GM12878 (cell line): ENCODE measurements around the gene CD244.

Source experiments
- CREM ChIP-seq: IDR thresholded peaks from 2 replicates; pipeline ENCODE4 v1.6.1; 2014; ENCODE audit warnings: antibody characterized with exemption, low read depth
- EP300 ChIP-seq, 2 experiments: fragments of 150-350 bp in 1 of 2; IDR thresholded peaks; 2 replicates each; pipeline ENCODE4 v1.6.1; 2011 to 2012; ENCODE audit warnings: low read depth in 2 of 2, low read length in 2 of 2, borderline replicate concordance in 1 of 2, improper control_type of control experiment in 1 of 2, inconsistent platforms in 1 of 2; ENCODE audit not compliant: control insufficient read depth in 1 of 2
- HCFC1 ChIP-seq: fragments of 150-350 bp; IDR thresholded peaks from 2 replicates; pipeline ENCODE4 v1.6.1; 2014; ENCODE audit warnings: low read length
- POLR2A ChIP-seq: IDR thresholded peaks from 2 replicates; pipeline ENCODE4 v1.6.1; 2011; ENCODE audit warnings: low read depth, mild to moderate bottlenecking, low read length
- SREBF2 ChIP-seq: IDR thresholded peaks from 2 replicates; pipeline ENCODE4 v1.6.1; 2012; ENCODE audit warnings: mild to moderate bottlenecking, low read length
- TBL1XR1 ChIP-seq: IDR thresholded peaks from 2 replicates; pipeline ENCODE4 v1.6.1; 2012; ENCODE audit warnings: low read depth, low read length, improper control_type of control experiment
- TF ChIP-seq, protein P1 (sequence below), 3 experiments: IDR thresholded peaks in 2 of 3; conservative IDR thresholded peaks in 1 of 3; 2 replicates each; pipeline ENCODE4 v1.5.1; 2011; ENCODE audit warnings: low read depth in 3 of 3, low read length in 3 of 3, mild to moderate bottlenecking in 3 of 3, control low read depth in 2 of 3, moderate library complexity in 2 of 3, inconsistent platforms in 1 of 3, mixed read lengths in 1 of 3; ENCODE audit not compliant: control insufficient read depth in 2 of 3, insufficient read depth in 1 of 3; ENCODE audit errors: extremely low read depth in 1 of 3
- TF ChIP-seq, protein P2 (sequence below): IDR thresholded peaks from 2 replicates; pipeline ENCODE4 v1.6.1; 2011; ENCODE audit warnings: mild to moderate bottlenecking, low read depth, low read length, moderate library complexity; ENCODE audit not compliant: insufficient replicate concordance

DNA sequence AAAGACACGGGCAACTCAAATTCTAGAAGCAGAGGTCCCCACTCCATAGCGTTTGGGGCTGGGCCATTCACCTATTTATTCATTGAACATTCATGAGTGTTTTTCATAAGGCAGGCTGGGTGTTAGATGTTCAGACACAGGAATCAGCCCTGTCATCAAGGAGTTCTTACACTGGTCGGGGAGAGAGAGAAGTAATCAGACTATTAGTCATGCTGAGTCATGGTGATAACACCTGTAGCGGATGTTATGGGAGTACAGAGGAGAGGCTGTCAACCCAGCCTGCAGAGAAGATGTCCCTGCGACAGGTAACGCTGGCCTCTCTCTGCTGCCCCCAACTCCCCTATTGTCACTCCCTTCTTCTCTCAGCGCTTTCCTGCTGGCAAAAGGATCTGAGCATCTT is 49.5 kb downstream of the CD244 start:
- TF ChIP-seq HCFC1 (no peak), EP300 (IDR thresholded peaks at IDR 0.05; ENCODE audit: borderline replicate concordance in 1 of 2, control insufficient read depth in 1 of 2, low read depth in 2 of 2, low read length in 2 of 2) (no peak), CREM (no peak), TBL1XR1 (no peak), POLR2A (no peak), SREBF2 (no peak)
- TF ChIP-seq, protein P1, sequence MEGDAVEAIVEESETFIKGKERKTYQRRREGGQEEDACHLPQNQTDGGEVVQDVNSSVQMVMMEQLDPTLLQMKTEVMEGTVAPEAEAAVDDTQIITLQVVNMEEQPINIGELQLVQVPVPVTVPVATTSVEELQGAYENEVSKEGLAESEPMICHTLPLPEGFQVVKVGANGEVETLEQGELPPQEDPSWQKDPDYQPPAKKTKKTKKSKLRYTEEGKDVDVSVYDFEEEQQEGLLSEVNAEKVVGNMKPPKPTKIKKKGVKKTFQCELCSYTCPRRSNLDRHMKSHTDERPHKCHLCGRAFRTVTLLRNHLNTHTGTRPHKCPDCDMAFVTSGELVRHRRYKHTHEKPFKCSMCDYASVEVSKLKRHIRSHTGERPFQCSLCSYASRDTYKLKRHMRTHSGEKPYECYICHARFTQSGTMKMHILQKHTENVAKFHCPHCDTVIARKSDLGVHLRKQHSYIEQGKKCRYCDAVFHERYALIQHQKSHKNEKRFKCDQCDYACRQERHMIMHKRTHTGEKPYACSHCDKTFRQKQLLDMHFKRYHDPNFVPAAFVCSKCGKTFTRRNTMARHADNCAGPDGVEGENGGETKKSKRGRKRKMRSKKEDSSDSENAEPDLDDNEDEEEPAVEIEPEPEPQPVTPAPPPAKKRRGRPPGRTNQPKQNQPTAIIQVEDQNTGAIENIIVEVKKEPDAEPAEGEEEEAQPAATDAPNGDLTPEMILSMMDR (IDR thresholded peaks at IDR 0.05 in 2 of 3, conservative IDR thresholded peaks at IDR 0.05 in 1 of 3; ENCODE audit: control insufficient read depth in 2 of 3, extremely low read depth in 1 of 3, insufficient read depth in 1 of 3, low read depth in 3 of 3, low read length in 3 of 3) = no peak
- TF ChIP-seq, protein P2, sequence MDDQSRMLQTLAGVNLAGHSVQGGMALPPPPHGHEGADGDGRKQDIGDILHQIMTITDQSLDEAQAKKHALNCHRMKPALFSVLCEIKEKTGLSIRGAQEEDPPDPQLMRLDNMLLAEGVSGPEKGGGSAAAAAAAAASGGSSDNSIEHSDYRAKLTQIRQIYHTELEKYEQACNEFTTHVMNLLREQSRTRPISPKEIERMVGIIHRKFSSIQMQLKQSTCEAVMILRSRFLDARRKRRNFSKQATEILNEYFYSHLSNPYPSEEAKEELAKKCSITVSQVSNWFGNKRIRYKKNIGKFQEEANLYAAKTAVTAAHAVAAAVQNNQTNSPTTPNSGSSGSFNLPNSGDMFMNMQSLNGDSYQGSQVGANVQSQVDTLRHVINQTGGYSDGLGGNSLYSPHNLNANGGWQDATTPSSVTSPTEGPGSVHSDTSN = no peak
